K562 (cell line): ENCODE data around the gene ADAMTS14. TPM values are rescaled to one million over a fixed set of nuclear protein-coding genes. Genes with fewer than 3 reads are reported as not detected.
A peak's percentile ranks its signal among the peaks of the same experiment; 100 is the strongest.

ENCODE experiments used
- ATAC-seq: fragments of 200-7000 bp; cut with Tn5 transposase; 3 replicates; pipeline ENCODE4 v1.9.1; 2020; ENCODE audit warnings: moderate library complexity
- BruUV-seq: library from RNA; stranded (reverse); fragments of 400-500 nt; replicated peaks from 2 replicates; lab custom pipeline; 2021; lab: Mats Ljungman, UMichigan
- CTCF ChIA-PET: fragments of 300-600 bp; formaldehyde crosslinking; extraction: SDS; loops from one replicate; lab custom pipeline; 2021; ENCODE audit warnings: low intra/inter-chr PET ratio; lab: Yijun Ruan, JAX
- POLR2A ChIA-PET: fragments of 300-600, 350-650 bp; sonication (Branson Sonifier 250); formaldehyde crosslinking; extraction: SDS; loops from one replicate; lab custom pipeline; 2021; ENCODE audit warnings: antibody characterized with exemption, inconsistent platforms; lab: Yijun Ruan, JAX
- DNase-seq, 4 experiments: peaks; one replicate each; pipeline versions ENCODE4 v3.0.0 to v3.0.0-alpha.2; 2011 to 2018; ENCODE audit warnings: low spot score in 3 of 4, mixed read lengths in 3 of 4; ENCODE audit errors: extremely low read depth in 1 of 4
- FAIRE-seq: peaks from 2 replicates; lab custom pipeline; 2011; peaks lifted over from hg19 to GRCh38; lab: Jason Lieb, UNC
- H2AFZ ChIP-seq: 2 replicates; pipeline ENCODE4 v1.6.0; 2011; ENCODE audit warnings: low read depth, low read length, control low read depth, inconsistent platforms
- H3K27ac ChIP-seq: fragments of 200-600 bp; 3 replicates; pipeline ENCODE4 v1.8.0; 2011; ENCODE audit warnings: low read depth, mild to moderate bottlenecking, control low read depth, inconsistent platforms, low read length, moderate library complexity, mixed read lengths; ENCODE audit errors: extremely low read depth
- H3K27me3 ChIP-seq, 2 experiments: fragments of 300-600 bp in 1 of 2; 2 replicates in 1 of 2; 3 replicates in 1 of 2; pipeline versions ENCODE4 v1.6.0 to v1.8.0; 2011; ENCODE audit warnings: inconsistent platforms in 2 of 2, low read length in 2 of 2, mild to moderate bottlenecking in 1 of 2, mixed read lengths in 1 of 2, moderate library complexity in 1 of 2; ENCODE audit not compliant: control insufficient read depth in 2 of 2, insufficient read depth in 2 of 2
- H3K36me3 ChIP-seq: fragments of 300-600 bp; 3 replicates; pipeline ENCODE4 v1.8.0; 2011; ENCODE audit warnings: mild to moderate bottlenecking, low read length, inconsistent platforms; ENCODE audit not compliant: control insufficient read depth, insufficient read depth
- H3K4me1 ChIP-seq, 2 experiments: fragments of 200-600 bp in 1 of 2; replicated peaks in 1 of 2; 2 replicates in 1 of 2; 3 replicates in 1 of 2; pipeline versions ENCODE4 v1.5.1 to v1.8.0; 2011; ENCODE audit warnings: inconsistent platforms in 2 of 2, low read length in 2 of 2, mild to moderate bottlenecking in 1 of 2, mixed read lengths in 1 of 2, moderate library complexity in 1 of 2; ENCODE audit not compliant: control insufficient read depth in 2 of 2, insufficient read depth in 2 of 2
- H3K4me2 ChIP-seq: 2 replicates; pipeline ENCODE4 v1.6.1; 2011; ENCODE audit warnings: low read length, control low read depth, inconsistent platforms, mixed read lengths; ENCODE audit not compliant: insufficient read depth
- H3K4me3 ChIP-seq: fragments of 200-600 bp; sonication (generic), shearing (Covaris generic); 2 replicates; pipeline ENCODE4 v1.5.1; 2016; ENCODE audit warnings: control low read depth, inconsistent platforms
- H3K79me2 ChIP-seq: fragments of 200-600 bp; 3 replicates; pipeline ENCODE4 v1.8.0; 2011; ENCODE audit warnings: low read length, inconsistent platforms; ENCODE audit not compliant: control insufficient read depth, insufficient read depth
- H3K9ac ChIP-seq, 2 experiments: 2 replicates each; pipeline versions ENCODE4 v1.6.0 to v1.6.1; 2011; ENCODE audit warnings: low read depth in 2 of 2, low read length in 2 of 2, control low read depth in 1 of 2, inconsistent platforms in 1 of 2, mild to moderate bottlenecking in 1 of 2, mixed read lengths in 1 of 2; ENCODE audit not compliant: insufficient read depth in 1 of 2
- H3K9me1 ChIP-seq: one replicate; pipeline ENCODE4 v1.6.0; 2011; ENCODE audit warnings: inconsistent platforms, mild to moderate bottlenecking, low read length, moderate library complexity; ENCODE audit not compliant: control insufficient read depth, insufficient read depth
- H3K9me3 ChIP-seq: replicated peaks from 2 replicates; pipeline ENCODE4 v1.5.1; 2011; ENCODE audit warnings: low read depth, low read length, inconsistent platforms; ENCODE audit not compliant: control insufficient read depth, insufficient read depth
- H4K20me1 ChIP-seq: replicated peaks from 2 replicates; pipeline ENCODE4 v1.6.1; 2011; ENCODE audit warnings: low read length, inconsistent platforms, mixed read lengths; ENCODE audit not compliant: control insufficient read depth, insufficient read depth
- ATF1 ChIP-seq, 2 experiments: fragments of 450-650 bp in 1 of 2; IDR thresholded peaks; 2 replicates each; pipeline ENCODE4 v1.6.1; 2016; ENCODE audit warnings: missing compliant biosample characterization in 1 of 2, missing genetic modification characterization in 1 of 2
- DMBX1 ChIP-seq: fragments of 250-450 bp; sonication (Bioruptor Pico); IDR thresholded peaks from 2 replicates; pipeline ENCODE4 v1.8.0; 2022; ENCODE audit warnings: inconsistent platforms, mild to moderate bottlenecking, moderate library complexity, borderline replicate concordance
- FOXK2 ChIP-seq, 2 experiments: fragments of 450-650 bp; IDR thresholded peaks in 1 of 2; conservative IDR thresholded peaks in 1 of 2; 2 replicates each; pipeline ENCODE4 v1.6.1; 2016; ENCODE audit warnings: low read depth in 2 of 2, mild to moderate bottlenecking in 1 of 2
- GTF2E2 ChIP-seq: fragments of 200-800 bp; sonication (Bioruptor generic); IDR thresholded peaks from 2 replicates; pipeline ENCODE4 v1.6.1; 2016; ENCODE audit warnings: missing genetic modification characterization, missing compliant biosample characterization
- MAFK ChIP-seq: IDR thresholded peaks from 2 replicates; pipeline ENCODE4 v1.6.1; 2011; ENCODE audit warnings: low read length, improper control_type of control experiment
- NCOA2 ChIP-seq, 2 experiments: fragments of 450-650 bp; IDR thresholded peaks; 2 replicates each; pipeline ENCODE4 v1.6.1; 2018; ENCODE audit warnings: mild to moderate bottlenecking in 2 of 2, moderate library complexity in 1 of 2; ENCODE audit not compliant: partially characterized antibody in 2 of 2
- NR2C2 ChIP-seq, 2 experiments: fragments of 200-800 bp in 1 of 2; sonication (Bioruptor generic) in 1 of 2; sonication (generic) in 1 of 2; formaldehyde crosslinking in 1 of 2; IDR thresholded peaks; 2 replicates each; pipeline versions ENCODE4 v1.6.1 to v1.8.0; 2016 to 2022; ENCODE audit warnings: mild to moderate bottlenecking in 1 of 2, missing compliant biosample characterization in 1 of 2, missing genetic modification characterization in 1 of 2, missing genetic modification reagents in 1 of 2
- RBM17 ChIP-seq: fragments of 200-400 bp; formaldehyde crosslinking; IDR thresholded peaks from 2 replicates; pipeline ENCODE4 v1.6.1; 2017; ENCODE audit warnings: low read depth, mild to moderate bottlenecking, low read length, borderline replicate concordance
- XRCC4 ChIP-seq: IDR thresholded peaks from one replicate; pipeline ENCODE4 v1.6.1; 2011; ENCODE audit not compliant: insufficient read depth, insufficient read length; ENCODE audit errors: extremely low read depth
- YY1 ChIP-seq, 3 experiments: IDR thresholded peaks; 2 replicates each; pipeline ENCODE4 v1.6.1; 2011; ENCODE audit warnings: low read length in 2 of 3, mild to moderate bottlenecking in 2 of 3, moderate library complexity in 2 of 3, borderline replicate concordance in 1 of 3, control low read depth in 1 of 3, low read depth in 1 of 3; ENCODE audit not compliant: insufficient read depth in 3 of 3, insufficient replicate concordance in 2 of 3, control insufficient read depth in 1 of 3, insufficient read length in 1 of 3; ENCODE audit errors: extremely low read depth in 1 of 3
- ZKSCAN1 ChIP-seq: fragments of 150-350 bp; IDR thresholded peaks from 2 replicates; pipeline ENCODE4 v1.6.1; 2016; ENCODE audit warnings: low read depth, low read length
- ZSCAN32 ChIP-seq: fragments of 450-650 bp; formaldehyde crosslinking; IDR thresholded peaks from 2 replicates; pipeline ENCODE4 v1.4.0; 2020; ENCODE audit warnings: mild to moderate bottlenecking, moderate library complexity
- WGBS: fragments of 100-300 bp; shearing (Covaris generic); methylation state at CpG from one replicate; pipeline ENCODE4 v1.1.6; 2016; ENCODE audit warnings: low coverage, mixed read lengths; ENCODE audit not compliant: insufficient coverage; ENCODE audit errors: missing lambda C conversion rate; 5-methylcytosine and 5-hydroxymethylcytosine counted together
- in situ Hi-C: fragments of 300-500 bp; cut with MboI; formaldehyde crosslinking; loops from 4 replicates; pipeline ENCODE4 v1.15.0; 2018; ENCODE audit warnings: inconsistent platforms, mixed read lengths
- intact Hi-C: fragments of 100-400 bp; cut with micrococcal nuclease; formaldehyde crosslinking; loops from 2 replicates; pipeline ENCODE4 v1.14.2; 2022
- polyA plus RNA-seq, 8 experiments: library from polyadenylated mRNA; depleted of rRNA in 4 of 8; stranded (reverse) in 5 of 8; unstranded in 3 of 8; fragments of >200 nt; fragmentation: Nextera tagmentation in 2 of 8; fragmentation: Illumina TruSeq in 1 of 8; extraction: Ambion mirVana in 2 of 8; extraction: Trizol in 1 of 8; gene quantifications; 2 replicates each; pipeline versions ENCODE4 v1.2.1 to v1.2.3, GENCODE V29; 2011 to 2014; ENCODE audit warnings: inconsistent platforms in 1 of 8, missing spikeins in 1 of 8
- total RNA-seq, 7 experiments: library from RNA; depleted of rRNA in 6 of 7; stranded (reverse); fragments of >200 nt in 6 of 7; fragmentation: Illumina TruSeq in 2 of 7; extraction: Trizol in 2 of 7; gene quantifications; 2 replicates each; pipeline versions ENCODE4 v1.2.1 to v1.2.3, GENCODE V29; 2011 to 2021; ENCODE audit warnings: low replicate concordance in 1 of 7
- TF ChIP-seq, protein P1 (sequence below): IDR thresholded peaks from 2 replicates; pipeline ENCODE4 v1.6.1; 2016; ENCODE audit warnings: missing genetic modification characterization, missing compliant biosample characterization
- TF ChIP-seq, protein P2 (sequence below), 2 experiments: fragments of 200-800 bp in 1 of 2; sonication (Bioruptor generic) in 1 of 2; sonication (generic) in 1 of 2; formaldehyde crosslinking in 1 of 2; IDR thresholded peaks in 1 of 2; conservative IDR thresholded peaks in 1 of 2; 2 replicates each; pipeline versions ENCODE4 v1.5.0 to v1.6.1; 2016 to 2020; ENCODE audit warnings: missing compliant biosample characterization in 1 of 2, missing genetic modification characterization in 1 of 2, missing genetic modification reagents in 1 of 2

The ADAMTS14 gene
- total and polyA plus RNA-seq, 9 of the 15 experiments (the other 6 are each of a cell fraction or from before 2014, with no cell fraction given): 0.04 to 37.4 (median 15.9) TPM

DNA sequence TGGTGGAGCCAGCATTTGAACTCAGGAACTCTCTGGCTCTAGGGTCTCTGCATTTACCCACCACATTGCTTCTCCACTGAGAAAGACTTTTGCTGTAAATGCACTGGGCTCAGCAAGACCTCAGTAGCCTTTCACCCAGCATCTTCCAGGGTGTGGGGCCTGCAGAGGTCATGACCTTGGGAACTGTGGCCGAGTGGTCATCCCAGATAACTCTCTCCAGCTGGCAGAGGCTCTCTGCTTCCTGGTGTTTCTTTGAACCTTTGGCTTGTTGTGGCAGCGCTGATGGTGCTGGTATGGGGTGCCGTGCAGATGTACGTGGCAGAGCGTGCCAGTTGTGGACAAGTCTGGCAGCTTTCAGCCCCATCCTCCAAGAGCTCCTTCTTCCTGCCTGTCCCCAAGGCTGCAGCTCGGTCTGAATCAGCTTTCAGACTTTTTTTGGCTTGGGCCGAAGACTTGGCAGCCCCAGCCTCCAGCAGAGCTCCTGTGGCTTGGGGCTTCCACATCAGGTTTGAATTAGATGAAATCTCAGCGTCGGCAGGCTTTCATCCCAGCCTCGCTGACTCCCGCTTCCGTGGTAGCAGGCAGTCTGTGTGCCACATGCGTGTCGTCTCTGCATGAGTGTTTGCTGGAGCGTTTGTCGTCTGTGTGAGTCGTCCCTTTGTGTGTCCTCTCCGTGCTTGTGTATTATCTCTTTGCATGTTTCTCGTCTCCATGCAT is 21.5 kb downstream of the ADAMTS14 start:
- Histone ChIP-seq H3K27ac (peak overlapping the region; percentile 17; the same call in 2 of the 3 replicates), H3K4me2 (peak overlapping the region; percentile 61), H4K20me1 (no peaks in the 10 kb centered on the region; the same call in 1 of the 2 replicates), H3K36me3 (peaks cover 82% of the 10 kb centered on the region; the same call in 2 of the 3 replicates), H3K9ac (peak overlapping the region; percentile 5 to 82; a peak in 2 of 4 replicates), H3K9me1 (no peaks in the 10 kb centered on the region), H3K27me3 (no peaks in the 10 kb centered on the region), H3K79me2 (peaks cover 78% of the 10 kb centered on the region), H3K9me3 (no peaks in the 10 kb centered on the region), H3K4me3 (no peak overlapping the region), H3K4me1 (peaks cover 47 to 51% of the 10 kb centered on the region in 2 experiments), H2AFZ (no peak overlapping the region)
- in situ Hi-C loops: no loop called here
- peak; percentile 73 to 87 (median 77) for DNase-seq
- intact Hi-C loops: no loop called here
- WGBS: 26% methylated on average over 19 of the region's 19 CpGs
- no TSS peak for BruUV-seq
- ChIA-PET POLR2A (interaction anchor here (1.0 to 4.1 kb wide), 3 partner anchors 10 to 63 kb away, joined by 4 to 18 read pairs (median 4); no protein-coding TSS in a partner anchor), CTCF (interaction anchor here (0.5 kb wide), 1 partner anchor 860 kb away, joined by 3 read pairs; no protein-coding TSS in a partner anchor)
- peak; percentile 91 for FAIRE-seq
- ATAC-seq: peak; percentile 61
- TF ChIP-seq ZSCAN32 (no peak), NCOA2 (IDR thresholded peaks at IDR 0.05; ENCODE audit: partially characterized antibody in 2 of 2) (no peak), NR2C2 (CRISPR knock-in tag; IDR thresholded peaks at IDR 0.05) (peak; percentile 56; the same call in 1 of the 2 replicates), NR2C2 (tag; IDR thresholded peaks at IDR 0.05) (peak; percentile 79), MAFK (0 out of 2 replicates have a peak, but pooled peaks have one; percentile 10), ZKSCAN1 (no peak), FOXK2 (conservative IDR thresholded peaks at IDR 0.05 in 1 of 2, IDR thresholded peaks at IDR 0.05 in 1 of 2; ENCODE audit: low read depth in 2 of 2) (no peak), ATF1 (CRISPR knock-in tag; IDR thresholded peaks at IDR 0.05) (no peak), ATF1 (tag; IDR thresholded peaks at IDR 0.05) (no peak), RBM17 (no peak), YY1 (IDR thresholded peaks at IDR 0.05; ENCODE audit: borderline replicate concordance in 1 of 3, control insufficient read depth in 1 of 3, extremely low read depth in 1 of 3, insufficient read depth in 3 of 3, insufficient read length in 1 of 3, insufficient replicate concordance in 2 of 3, low read depth in 1 of 3, low read length in 2 of 3) (no peak), GTF2E2 (tag) (no peak), DMBX1 (peak; percentile 71; the same call in 1 of the 2 replicates), XRCC4 (no peak)
- TF ChIP-seq, protein P1, sequence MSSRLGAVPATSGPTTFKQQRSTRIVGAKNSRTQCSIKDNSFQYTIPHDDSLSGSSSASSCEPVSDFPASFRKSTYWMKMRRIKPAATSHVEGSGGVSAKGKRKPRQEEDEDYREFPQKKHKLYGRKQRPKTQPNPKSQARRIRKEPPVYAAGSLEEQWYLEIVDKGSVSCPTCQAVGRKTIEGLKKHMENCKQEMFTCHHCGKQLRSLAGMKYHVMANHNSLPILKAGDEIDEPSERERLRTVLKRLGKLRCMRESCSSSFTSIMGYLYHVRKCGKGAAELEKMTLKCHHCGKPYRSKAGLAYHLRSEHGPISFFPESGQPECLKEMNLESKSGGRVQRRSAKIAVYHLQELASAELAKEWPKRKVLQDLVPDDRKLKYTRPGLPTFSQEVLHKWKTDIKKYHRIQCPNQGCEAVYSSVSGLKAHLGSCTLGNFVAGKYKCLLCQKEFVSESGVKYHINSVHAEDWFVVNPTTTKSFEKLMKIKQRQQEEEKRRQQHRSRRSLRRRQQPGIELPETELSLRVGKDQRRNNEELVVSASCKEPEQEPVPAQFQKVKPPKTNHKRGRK (tag): no peak
- TF ChIP-seq, protein P2, sequence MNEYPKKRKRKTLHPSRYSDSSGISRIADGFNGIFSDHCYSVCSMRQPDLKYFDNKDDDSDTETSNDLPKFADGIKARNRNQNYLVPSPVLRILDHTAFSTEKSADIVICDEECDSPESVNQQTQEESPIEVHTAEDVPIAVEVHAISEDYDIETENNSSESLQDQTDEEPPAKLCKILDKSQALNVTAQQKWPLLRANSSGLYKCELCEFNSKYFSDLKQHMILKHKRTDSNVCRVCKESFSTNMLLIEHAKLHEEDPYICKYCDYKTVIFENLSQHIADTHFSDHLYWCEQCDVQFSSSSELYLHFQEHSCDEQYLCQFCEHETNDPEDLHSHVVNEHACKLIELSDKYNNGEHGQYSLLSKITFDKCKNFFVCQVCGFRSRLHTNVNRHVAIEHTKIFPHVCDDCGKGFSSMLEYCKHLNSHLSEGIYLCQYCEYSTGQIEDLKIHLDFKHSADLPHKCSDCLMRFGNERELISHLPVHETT (CRISPR knock-in tag; conservative IDR thresholded peaks at IDR 0.05 in 1 of 2, IDR thresholded peaks at IDR 0.05 in 1 of 2): no peak
